ENCODE measurements around the gene GABBR2.
A peak's percentile ranks its signal among the peaks of the same experiment; 100 is the strongest.

GABBR2 gene

DNA sequence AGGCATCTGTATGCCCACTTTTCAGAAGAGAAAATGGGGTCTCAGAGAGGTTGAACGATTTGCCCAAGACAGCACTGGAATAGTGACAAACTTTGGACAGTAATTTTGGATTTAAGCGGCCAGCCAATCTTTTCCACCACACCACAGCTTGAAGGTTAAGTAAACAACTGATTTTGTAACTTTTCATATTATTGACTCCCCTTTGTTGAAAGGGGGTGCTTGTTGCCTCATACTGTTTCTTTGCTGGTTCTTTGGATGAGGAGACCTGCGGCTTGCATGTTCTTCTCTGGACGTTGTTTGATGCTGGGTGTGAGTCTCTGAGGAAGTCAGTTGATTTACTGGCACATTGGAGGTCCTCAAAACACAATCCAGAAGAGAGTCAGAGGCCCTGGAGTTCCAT, 11.7 kb upstream of the GABBR2 start:
- no peak for DNase-seq

DNA sequence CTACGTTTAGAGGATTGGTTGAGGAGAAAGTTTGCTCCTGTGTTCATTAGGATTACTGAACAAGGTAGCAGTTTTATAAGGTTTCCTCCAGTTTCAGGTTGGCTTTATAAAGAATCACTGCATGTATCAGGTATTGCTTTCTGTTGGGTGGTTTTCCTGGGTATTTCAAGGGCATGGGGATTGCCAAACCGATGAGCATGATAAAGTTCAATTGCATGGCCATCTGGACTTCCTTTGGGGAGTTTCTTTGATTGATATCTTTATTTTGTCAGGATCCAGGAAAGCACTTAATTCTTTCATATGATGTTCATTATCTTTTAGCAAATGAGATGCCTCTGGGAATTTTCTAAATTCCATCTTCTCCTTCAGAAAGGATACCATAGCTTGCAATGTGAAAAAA, 10.3 kb upstream of the GABBR2 start:
- DNase-seq: no peak

DNA sequence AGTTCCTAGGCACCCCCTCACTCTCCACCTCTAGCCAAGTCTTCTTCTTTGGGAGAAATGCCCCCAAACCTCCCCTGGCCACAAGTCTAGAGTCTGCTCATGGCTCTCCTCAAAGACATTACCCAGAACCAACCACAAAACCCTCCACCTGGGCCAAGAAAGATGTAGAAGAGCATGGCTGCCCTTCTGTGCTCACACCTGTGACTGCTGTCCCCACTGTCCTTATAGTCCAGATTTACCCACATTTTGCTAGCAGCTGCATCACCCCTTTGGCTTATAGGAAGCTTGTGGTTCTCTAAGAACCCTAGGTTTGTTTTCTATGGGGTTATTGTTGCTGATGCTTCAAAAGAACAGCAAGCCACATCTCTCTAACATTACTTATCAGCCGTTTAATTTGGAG, 6.1 kb upstream of the GABBR2 start:
- no peak for DNase-seq

GRCh38 chr9:98712987-98713386, 4.3 kb upstream of the GABBR2 start:
- DNase-seq: no peak

GRCh38 chr9:98709968-98710965, 1.5 kb upstream of the GABBR2 start:
- no peak for DNase-seq

GRCh38 chr9:98708103-98708932, 417 bp downstream of the GABBR2 start:
- no peak for DNase-seq

DNA sequence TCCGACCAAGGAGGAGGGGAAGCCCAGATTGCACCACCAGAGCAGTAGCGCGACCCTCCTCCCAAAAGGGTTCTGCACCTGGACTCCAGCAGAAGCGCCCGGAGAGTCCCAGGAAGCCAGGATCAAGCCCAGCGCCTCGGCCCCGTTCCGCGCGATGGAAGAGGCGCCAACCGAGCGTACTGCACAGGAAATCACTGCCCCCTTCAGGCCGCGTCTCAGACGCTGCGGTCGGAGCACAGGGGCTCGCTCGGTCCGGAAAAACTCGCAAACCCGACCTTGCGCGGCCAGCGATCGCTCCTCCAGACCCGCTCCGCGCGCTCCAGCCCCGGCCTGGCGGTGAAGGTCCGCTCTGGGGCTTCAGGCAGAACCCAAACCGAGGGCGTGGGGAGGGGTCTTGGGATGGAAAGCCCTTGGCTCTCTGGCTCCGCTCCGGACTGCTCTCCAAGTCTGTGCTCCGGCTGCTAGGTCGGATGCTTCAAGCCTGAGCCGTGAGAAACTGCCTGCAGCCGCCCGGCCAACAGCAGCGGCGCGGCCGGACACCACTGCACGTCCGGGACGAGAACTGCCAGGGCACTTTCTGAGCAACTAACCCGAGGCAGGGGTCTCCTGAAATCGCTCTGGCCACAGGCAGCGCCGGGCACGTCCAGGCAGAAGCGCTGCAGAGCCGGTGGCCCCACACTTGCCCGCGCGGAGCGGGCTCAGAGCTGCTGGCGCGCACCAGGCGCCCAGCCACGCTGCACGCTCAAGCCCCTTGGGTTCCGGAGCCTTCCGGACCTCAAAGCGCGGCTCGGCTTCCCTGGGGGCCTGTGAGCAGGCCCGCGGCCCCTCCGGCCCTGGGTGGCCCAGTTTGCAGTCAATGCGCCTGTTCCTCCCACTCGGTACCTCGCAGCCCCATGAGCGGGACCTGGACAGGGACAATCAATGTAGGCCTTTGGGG, 1.3 kb downstream of the GABBR2 start:
- peak in 5 of 14 donors; percentile 2 to 90 (median 26) for DNase-seq

DNA sequence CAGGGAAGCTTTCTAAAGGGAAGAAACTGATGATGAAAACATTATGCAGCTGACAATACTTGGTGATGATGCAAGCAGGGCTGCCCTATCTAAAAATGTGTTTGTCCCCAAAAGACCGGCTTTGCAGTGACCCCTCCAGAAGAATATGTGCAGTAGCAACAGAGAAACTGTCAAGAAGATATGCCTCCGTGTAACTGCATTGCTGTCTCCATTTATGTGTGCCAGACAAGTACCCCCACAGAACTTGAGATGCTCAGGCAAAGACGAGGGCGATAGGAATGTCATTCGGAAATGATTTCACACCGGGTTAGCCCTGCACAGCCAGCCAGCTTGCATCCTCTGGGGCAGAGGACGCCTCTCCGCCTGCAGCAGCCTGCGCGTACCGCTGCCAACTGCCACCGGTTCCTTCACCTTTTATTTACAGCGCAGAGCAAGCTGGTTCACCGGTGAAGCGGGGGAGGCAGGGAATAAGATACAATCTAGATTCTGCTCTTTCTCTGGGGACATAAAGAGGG, 2.0 kb downstream of the GABBR2 start:
- DNase-seq: peak in 1 of 14 donors; percentile 90

- peak in 1 of 14 donors; percentile 74 for DNase-seq
Observed at GRCh38 chr9:98702835-98703380, 5.8 kb downstream of the GABBR2 start.

DNA sequence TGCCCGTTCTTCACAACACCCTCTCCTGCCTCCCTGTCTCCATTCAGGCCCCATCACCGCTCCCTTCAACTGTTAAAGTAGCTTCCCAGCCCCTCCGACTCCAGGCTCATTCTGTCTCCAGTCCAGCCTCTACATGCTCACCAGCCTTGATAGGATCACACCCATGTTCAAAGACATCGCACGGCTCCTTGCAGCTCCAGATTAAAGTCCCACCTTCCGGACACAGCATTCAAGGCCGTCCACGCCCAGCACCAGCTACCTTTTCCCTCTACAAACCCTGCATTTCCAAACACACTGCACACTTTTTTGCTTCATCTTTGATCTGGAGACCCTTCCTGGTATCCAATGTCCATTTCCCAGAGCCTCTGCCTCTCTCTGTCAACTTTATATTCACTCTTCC, 6.4 kb downstream of the GABBR2 start:
- no peak for DNase-seq

DNA sequence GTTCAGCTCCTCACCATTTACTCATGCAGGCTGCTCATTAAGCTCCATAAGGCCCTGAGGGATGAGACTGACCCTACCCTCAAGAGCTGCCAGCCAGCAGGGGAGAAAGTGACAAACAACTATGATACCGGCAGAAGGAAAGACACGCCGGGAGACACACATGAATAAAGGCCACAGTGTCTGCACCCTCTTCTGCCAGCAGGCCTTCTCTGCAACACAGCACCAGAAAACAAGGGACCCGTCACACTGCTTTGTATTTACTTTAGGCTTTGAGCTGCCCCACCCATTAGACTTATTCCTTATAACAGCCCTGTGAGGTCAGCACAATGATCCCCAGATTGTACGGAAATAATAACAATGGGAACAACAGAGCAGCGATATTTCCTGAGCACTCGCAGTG, 7.2 kb downstream of the GABBR2 start:
- no peak for DNase-seq

- no peak for DNase-seq
Observed at GRCh38 chr9:98700801-98701200, 7.9 kb downstream of the GABBR2 start.

GRCh38 chr9:98698856-98699255, 9.9 kb downstream of the GABBR2 start:
- peak in 3 of 14 donors; percentile 9 to 89 (median 11) for DNase-seq

GRCh38 chr9:98694943-98695342, 13.8 kb downstream of the GABBR2 start:
- DNase-seq: no peak

DNA sequence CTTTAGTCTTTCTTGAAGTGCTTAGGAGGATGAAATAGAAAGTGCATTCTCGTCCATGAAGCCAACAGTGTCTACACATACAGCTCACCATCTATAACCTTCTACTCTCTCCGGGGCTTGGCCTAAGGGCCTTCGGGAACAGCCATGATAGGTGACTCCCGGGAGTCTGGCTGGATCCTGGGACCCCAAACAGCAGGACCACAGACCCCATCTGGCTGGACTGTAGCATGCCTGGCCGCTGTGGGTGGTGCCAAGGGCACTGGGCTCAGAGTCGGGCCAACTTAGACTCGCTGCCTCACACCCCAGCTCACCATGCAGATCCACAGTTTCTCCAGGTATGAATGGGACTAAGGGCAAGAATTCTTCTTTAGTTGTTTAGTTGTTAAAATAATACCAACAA, 16.3 kb downstream of the GABBR2 start:
- DNase-seq: no peak

DNA sequence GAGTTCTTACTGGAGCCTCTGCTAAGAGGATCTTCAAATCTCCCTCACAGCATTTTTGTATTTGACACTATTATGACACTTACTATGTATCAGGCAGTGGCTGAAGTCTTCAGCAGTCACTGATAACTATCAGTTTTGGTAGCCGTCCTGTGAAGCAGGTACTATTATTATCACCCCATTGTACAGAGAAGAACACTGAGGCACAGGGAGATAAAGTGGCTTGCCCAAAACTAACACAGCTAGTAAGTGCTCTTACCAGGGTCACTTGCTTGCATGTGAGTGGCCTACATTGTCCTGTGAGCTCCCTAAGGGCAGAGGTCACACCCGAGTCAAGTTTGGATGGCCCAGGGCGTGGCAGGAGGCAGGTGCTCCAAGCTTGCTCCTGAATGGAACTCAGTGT, 16.8 kb downstream of the GABBR2 start:
- no peak for DNase-seq

- DNase-seq: peak in 1 of 14 donors; percentile 86
Observed at GRCh38 chr9:98690686-98691085, 18.0 kb downstream of the GABBR2 start.

DNA sequence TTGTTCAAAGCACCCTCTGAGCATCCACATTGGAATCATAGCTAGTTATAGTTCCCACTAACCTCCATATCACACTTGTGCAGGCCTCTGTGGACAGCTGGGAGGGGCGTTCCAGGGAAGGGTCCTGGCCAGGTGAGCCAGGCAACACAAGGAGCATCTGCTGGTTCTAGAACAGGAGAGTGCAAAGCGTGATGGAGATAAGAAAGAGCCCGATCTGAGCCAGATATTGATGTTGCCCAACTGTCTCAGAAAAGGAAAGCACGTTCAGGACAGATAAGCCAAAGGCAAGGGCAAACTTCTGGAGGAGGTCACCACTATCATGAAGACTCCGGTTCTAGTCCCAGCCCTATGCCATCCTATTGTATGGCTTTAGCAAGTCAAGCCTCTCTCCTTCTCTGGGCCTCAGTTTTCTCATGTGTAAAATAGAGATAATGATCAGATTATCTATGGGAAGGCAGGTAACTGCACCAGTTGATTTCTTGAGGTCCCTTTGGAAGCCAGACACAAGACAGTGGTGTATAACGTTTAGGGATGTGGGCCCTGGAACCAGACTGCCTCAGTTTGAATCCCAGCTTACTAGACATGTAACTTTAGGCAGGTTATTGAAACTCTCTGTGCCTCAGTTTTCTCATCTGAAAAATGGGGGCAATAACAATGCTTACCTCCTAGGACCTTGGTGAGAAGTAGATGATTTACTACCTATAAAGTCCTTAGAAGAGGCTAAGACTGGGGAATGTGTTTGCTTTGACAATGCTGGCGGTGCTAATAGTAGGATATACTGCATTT, 19.8 kb downstream of the GABBR2 start:
- DNase-seq: no peak

GRCh38 chr9:98687911-98688310, 20.8 kb downstream of the GABBR2 start:
- DNase-seq: no peak

DNA sequence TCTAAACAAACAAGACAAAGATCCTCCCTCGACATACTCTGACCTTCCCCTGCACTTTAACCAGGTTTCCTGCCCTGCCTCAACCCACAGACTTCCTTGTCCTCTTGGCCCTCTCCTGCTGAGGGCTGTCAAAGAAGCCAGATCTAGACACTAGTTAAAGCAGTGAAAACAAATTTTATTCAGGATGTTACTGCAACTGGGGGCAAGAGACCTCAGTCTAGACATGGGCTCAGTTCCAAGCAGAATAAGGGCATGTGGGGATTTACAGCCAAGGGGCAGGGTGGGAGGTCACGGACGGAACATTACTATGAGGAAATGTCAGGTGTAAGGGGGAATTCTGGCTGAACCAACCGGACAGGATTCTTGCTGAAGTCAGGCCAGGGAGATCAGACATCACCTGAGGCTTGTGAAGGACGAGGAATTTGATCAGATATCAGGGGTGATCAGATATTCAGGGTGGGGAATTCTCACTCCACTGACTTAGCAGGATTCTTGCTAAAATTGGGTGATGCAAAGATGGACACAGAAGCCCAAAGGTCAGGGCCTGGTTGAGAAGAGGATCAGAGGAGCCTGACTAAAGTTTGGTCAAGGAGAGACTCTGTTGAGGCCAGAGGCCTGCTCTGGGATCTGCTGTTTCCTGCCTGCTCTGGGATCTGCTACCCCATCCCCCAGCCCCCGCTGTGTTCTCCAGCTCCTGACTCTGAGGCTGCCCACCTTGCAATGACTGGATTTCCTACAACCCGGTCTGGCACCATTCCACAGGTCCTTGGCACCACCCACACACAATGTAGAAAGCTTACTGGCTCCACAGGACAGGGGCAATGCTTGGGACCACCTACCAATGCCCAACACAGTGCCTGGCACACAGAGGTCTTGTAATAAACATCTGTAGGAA, 21.5 kb downstream of the GABBR2 start:
- DNase-seq: no peak
